NOMO-1 treated with DMSO at 0.1 percent for 48 hours (cell line): Measurements from ENCODE around the gene WDR1.

ENCODE experiments used
- DNase-seq: peaks from one replicate; lab custom pipeline; 2025; ENCODE audit not compliant: unreplicated experiment; lab: John Stamatoyannopoulos, UW

The WDR1 gene

GRCh38 chr4:10087152-10087791 is 29.3 kb downstream of the WDR1 start:
- DNase-seq: no peak

DNA sequence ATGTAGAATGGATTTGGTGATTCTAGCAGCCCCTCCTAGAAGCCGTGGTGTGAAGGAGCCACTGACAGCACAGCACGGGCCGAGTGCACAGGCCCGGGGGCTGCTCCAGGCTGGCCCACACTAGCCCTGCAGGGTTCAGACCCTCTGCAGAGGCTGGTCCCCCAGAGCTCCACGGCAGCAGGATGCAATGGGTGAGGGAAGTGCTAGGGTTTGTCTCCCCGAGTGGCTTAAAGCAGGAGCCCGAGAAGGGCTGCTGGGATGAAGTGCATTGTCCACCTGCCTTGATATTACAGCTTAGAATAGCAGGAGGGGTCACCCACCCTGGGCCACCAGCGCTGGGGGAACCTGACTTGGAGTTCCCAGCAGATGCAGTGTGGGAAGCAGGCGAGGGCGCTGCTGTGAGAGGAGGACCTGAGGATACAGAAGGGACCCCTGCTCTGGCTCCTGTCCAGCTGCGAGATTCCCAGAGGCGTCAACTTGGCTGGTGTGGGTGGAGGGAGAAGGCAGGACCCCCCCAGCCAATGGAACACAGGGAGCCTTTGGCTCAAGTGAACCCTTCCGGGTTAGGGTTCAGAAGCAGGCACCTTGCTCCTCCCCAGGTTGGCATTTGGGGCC is 30.0 kb downstream of the WDR1 start:
- DNase-seq: no peak

GRCh38 chr4:10085828-10086505 is 30.6 kb downstream of the WDR1 start:
- no peak for DNase-seq

- no peak for DNase-seq
Observed at GRCh38 chr4:10085386-10085785, 31.2 kb downstream of the WDR1 start.

DNA sequence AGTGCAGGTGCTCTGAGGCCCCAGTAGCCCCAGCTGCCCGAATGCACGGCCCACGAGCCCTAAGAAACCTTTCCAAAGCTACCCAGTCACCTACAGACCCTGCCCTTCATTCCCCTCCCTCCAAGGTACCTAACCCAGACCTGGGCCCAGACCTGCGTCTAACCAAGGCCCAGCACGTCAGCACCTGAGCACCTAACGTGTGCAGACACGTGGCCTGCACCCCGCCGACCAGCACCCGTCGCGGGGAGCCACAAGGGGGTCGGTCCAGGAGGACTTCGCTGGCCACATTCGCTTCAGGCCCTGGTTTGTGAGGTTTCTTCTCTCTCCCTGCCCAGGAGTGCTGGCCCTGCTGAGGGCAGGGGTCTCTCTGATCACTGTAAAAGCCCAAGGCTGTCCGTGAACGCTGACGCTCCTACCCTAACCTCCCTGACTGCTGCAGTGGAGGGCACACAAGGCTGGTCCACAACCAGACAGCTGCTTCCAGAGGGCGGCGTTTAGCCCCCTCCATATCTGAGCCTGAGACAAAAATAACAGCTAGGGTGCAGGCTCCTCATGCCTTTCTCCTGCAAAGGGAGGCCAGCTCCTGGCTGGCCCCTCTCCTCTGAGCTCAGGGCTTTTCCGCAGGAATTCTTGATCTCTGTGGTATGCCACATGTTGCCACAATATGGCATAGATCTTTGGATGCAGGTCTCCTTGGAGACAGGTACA is 31.8 kb downstream of the WDR1 start:
- DNase-seq: no peak

GRCh38 chr4:10083861-10084641 is 32.5 kb downstream of the WDR1 start:
- DNase-seq: no peak

DNA sequence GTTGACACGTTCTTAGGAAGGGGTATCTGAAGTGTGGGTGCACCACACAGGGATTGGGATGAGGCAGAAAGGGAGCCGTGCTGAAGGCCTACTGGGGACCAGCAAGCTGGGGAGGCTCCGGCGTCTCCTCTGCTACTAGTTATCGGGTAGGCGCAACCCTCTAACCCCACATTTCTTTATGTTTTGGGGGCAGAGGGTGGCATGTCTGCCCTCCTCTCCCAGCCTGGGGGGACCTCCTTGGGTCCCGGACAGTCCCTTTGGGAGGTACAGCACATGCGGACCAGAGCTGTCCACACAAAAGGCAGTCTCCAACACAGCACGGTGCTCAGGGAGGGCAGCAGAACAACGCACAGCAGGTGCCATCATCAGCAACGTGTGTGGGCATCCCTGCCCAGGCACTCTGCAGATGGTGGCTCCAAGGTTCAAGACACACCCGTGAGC is 33.2 kb downstream of the WDR1 start:
- no peak for DNase-seq

DNA sequence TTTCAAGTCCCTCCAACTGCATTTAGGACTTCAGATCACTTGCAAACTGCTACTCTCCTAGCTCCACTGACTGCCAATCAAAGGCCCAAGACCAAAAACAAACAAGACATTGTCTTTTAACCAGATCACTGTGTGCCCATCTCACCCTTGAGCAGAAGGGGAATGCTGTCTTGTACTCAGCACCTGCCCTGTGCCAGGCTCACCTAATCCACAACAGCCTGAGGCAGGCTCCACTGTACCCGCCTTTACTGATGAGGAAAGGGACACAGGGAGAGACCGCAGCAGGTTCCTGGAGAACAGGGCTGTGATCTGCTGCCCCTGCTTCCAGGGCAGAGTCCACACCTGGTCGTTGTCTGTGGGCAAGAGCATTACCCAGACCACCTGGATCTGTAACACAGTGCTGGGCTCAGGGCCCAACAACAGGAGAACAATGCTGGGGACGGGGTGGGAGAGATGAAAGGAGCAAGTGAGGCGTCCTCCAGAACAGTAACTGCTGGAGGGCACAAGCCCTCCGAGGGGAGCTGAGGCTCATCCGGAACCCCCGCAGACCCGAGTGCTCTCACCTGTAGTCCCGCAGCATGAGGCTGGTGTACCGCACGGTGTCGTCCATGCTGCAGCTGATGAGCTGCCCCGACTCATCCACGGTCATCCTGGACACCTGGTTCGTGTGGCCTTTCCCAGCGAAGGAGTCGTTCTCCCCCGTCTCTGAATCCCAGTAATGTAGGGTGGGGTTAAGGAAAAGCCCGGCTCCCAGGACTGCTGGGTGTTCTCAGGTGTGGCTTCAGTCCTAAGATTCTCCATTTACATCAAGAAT is 33.9 kb downstream of the WDR1 start:
- DNase-seq: no peak

DNA sequence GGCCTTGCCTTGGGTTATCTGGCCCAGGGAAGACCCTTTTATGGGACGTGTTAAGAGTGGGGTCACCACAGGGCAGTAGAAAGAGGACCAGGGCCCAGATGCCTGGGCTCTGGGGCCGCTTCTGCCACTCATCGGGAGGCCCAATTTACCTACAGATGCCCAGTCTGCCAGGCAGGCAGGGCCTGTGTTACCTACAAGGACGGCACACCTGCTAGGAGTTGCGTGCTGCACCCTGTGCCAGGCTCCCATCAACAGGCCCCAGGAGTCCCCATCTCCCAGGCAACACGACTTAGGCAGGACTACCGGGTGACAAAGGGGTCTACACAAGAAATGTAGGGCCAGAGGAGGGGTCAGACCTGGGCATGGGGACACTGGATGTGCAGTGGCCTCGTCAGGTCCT is 34.6 kb downstream of the WDR1 start:
- no peak for DNase-seq

DNA sequence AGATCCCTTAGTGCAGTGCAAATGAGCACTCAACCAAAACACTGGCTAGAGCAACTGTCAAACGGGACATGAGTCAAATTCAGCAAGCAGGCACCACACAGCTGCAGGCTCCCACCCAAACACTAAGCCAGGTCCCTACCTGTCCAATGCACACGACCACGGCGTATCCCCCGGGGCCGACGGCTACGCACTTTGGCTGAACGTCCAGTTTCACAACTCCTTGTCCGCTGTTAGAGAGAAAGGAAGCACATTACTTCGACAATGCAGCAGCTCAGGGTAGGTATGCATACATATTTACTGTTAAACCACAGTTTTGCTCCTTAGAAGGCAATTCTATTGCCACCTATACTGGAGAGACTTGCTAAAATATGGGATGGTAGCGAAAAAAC is 35.4 kb downstream of the WDR1 start:
- no peak for DNase-seq

DNA sequence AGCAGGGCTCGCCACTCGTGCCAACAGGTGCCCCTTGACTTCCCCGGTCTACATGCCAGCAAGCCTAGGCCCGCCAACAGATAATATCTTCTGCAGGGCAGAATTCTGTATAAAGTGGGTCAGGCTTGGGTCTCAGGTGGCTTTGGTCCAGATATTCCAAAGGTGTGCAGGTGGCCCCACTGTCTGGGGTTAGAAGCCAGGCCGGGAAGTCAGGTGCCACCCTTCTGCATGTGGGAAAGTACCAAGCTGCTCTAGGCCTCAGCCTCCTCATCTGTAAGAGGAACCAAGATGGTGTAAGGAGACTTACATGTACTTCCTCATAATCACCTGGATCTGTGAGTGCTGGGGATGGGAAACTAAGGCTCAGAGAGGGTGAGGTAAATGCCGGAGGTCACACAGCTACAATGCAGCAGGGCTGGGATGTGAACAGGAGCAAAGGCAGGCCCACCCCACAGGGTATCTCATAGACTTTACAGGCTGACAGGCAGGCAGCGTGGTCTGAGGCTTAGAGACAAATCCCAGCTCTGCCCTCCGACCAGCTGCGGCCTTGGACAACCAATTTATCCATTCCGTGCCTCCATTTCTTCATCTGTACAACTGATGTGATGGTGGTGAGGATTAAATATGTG is 35.9 kb downstream of the WDR1 start:
- DNase-seq: no peak

GRCh38 chr4:10079912-10080588 is 36.5 kb downstream of the WDR1 start:
- no peak for DNase-seq

- DNase-seq: no peak
Observed at GRCh38 chr4:10079256-10079655, 37.3 kb downstream of the WDR1 start.

GRCh38 chr4:10078481-10079233 is 37.9 kb downstream of the WDR1 start:
- no peak for DNase-seq

GRCh38 chr4:10077483-10078335 is 38.9 kb downstream of the WDR1 start:
- DNase-seq: no peak

DNA sequence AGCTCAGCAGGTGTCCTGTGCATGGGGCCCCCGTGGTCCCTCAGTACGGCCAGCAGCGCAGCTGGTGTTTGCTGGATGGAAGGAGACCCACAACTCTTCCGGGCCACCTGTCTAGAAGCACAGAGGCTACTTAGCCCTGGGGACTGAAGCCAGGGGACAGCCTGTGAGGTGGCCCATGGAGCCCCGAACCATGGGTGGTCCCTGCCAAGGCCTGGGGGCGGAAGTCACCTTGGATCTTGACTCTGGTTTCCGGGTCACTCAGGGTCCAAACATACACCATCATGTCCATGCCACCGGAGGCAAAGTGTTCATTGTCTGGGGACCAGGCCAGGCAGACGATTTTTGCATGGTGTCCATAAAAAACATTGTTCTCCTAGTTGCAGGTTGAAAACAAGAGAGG is 39.5 kb downstream of the WDR1 start:
- no peak for DNase-seq

DNA sequence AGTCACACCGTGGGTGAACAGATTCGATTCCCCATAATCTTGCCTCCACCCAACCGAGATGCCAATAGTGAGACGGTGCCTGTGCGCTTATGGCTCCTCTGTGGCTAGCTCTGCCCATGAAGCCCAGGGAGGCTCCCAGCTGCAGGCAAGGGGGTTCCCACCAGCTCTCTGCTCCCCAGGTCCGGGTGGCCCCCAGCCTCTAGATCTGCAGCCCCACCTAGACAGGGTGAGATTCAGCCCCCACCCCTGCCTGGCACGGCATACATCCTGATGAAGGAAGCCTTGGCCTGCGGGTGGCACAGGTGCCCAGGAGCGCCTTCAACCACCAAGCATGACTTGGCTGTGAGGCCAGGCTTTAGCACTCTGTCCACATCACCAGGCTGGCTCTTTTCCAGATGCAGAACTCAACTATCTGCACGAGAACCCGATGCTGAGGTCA is 40.6 kb downstream of the WDR1 start:
- no peak for DNase-seq
